Activated CD8-positive, alpha-beta T cell treated with anti-CD3 and anti-CD28 coated beads, Interleukin-2, amount 10 ng/mL, durations not matched to agents 7 days and 5 days (primary cell): ENCODE results near the gene IGSF21. TPM values are rescaled to one million over a fixed set of nuclear protein-coding genes. Genes with fewer than 3 reads are reported as not detected.

ENCODE experiments used
- ATAC-seq: fragments of 150-1000 bp; cut with Tn5 transposase; one replicate; pipeline ENCODE4 v1.10.0; 2021; ENCODE audit warnings: moderate library complexity
- CTCF ChIA-PET: fragments of 350-600 bp; sonication (Branson Sonifier 250); formaldehyde crosslinking; loops from one replicate; lab custom pipeline; 2021; ENCODE audit warnings: antibody characterized with exemption; lab: Charles Lee
- POLR2A ChIA-PET: fragments of 350-600 bp; sonication (Branson Sonifier 250); formaldehyde crosslinking; loops from one replicate; lab custom pipeline; 2021; ENCODE audit warnings: antibody characterized with exemption; lab: Charles Lee
- DNase-seq: peaks from one replicate; pipeline ENCODE4 v3.0.0-alpha.2; 2020
- H3K27ac Mint-ChIP-seq: one replicate; pipeline ENCODE4 v1.8.0; 2021; ENCODE audit warnings: mild to moderate bottlenecking, mixed read lengths
- H3K27me3 Mint-ChIP-seq: one replicate; pipeline ENCODE4 v1.8.0; 2021; ENCODE audit warnings: low read depth, mixed read lengths
- H3K36me3 Mint-ChIP-seq: one replicate; pipeline ENCODE4 v1.8.0; 2021; ENCODE audit warnings: low read depth, mixed read lengths
- H3K4me1 Mint-ChIP-seq: one replicate; pipeline ENCODE4 v1.8.0; 2021; ENCODE audit warnings: low read depth, mixed read lengths
- H3K4me3 Mint-ChIP-seq: one replicate; pipeline ENCODE4 v1.8.0; 2021; ENCODE audit warnings: mild to moderate bottlenecking, mixed read lengths
- H3K9me3 Mint-ChIP-seq: one replicate; pipeline ENCODE4 v1.8.0; 2022; ENCODE audit warnings: mixed read lengths; ENCODE audit not compliant: insufficient read depth
- total RNA-seq, 2 experiments: library from RNA; stranded (reverse); gene quantifications; one replicate each; pipeline ENCODE4 v1.2.3, GENCODE V29; 2021

The IGSF21 gene
- total RNA-seq, 2 experiments from 2014 or later, result not detected

- POLR2A ChIA-PET, result no interaction called here
- H3K9me3 Mint-ChIP-seq, result no peaks in the 10 kb centered on the region
- H3K36me3 Mint-ChIP-seq, result no peaks in the 10 kb centered on the region
- DNase-seq, result no peak
- no peak overlapping the region for H3K27ac Mint-ChIP-seq
- ATAC-seq, result no peak
- no peaks in the 10 kb centered on the region for H3K27me3 Mint-ChIP-seq
- H3K4me3 Mint-ChIP-seq, result no peak overlapping the region
- H3K4me1 Mint-ChIP-seq, result no peaks in the 10 kb centered on the region
- CTCF ChIA-PET, result no interaction called here
These were observed 34.9 kb downstream of the IGSF21 start for GRCh38 chr1:18142471-18142870.

- DNase-seq (no peak), ATAC-seq (no peak)
- POLR2A ChIA-PET, result no interaction called here
- Mint-ChIP-seq H3K4me1 (no peaks in the 10 kb centered on the region), H3K27me3 (no peaks in the 10 kb centered on the region), H3K9me3 (no peaks in the 10 kb centered on the region), H3K36me3 (no peaks in the 10 kb centered on the region), H3K4me3 (no peak overlapping the region), H3K27ac (no peak overlapping the region)
- CTCF ChIA-PET, result no interaction called here
These were observed 35.4 kb downstream of the IGSF21 start for GRCh38 chr1:18142969-18143368.

- CTCF ChIA-PET, result no interaction called here
These were observed 36.5 kb downstream of the IGSF21 start for GRCh38 chr1:18144062-18144461.

GRCh38 chr1:18144916-18145647, 37.5 kb downstream of the IGSF21 start:
- ATAC-seq (no peak), DNase-seq (no peak)
- Mint-ChIP-seq H3K27ac (no peak overlapping the region), H3K27me3 (no peaks in the 10 kb centered on the region), H3K4me1 (no peaks in the 10 kb centered on the region), H3K4me3 (no peak overlapping the region), H3K9me3 (no peaks in the 10 kb centered on the region), H3K36me3 (no peaks in the 10 kb centered on the region)
- POLR2A ChIA-PET, result no interaction called here
- CTCF ChIA-PET, result no interaction called here

More at GRCh38 chr1:18144062-18144461, 36.5 kb downstream of the IGSF21 start:
- no peaks in the 10 kb centered on the region for H3K27me3 Mint-ChIP-seq
- H3K9me3 Mint-ChIP-seq, result no peaks in the 10 kb centered on the region
- no peaks in the 10 kb centered on the region for H3K36me3 Mint-ChIP-seq
- ATAC-seq (no peak), DNase-seq (no peak)
- no peaks in the 10 kb centered on the region for H3K4me1 Mint-ChIP-seq
- POLR2A ChIA-PET, result no interaction called here
- no peak overlapping the region for H3K4me3 Mint-ChIP-seq
- no peak overlapping the region for H3K27ac Mint-ChIP-seq

- Mint-ChIP-seq H3K27ac (no peak overlapping the region), H3K36me3 (no peaks in the 10 kb centered on the region), H3K4me3 (no peak overlapping the region), H3K9me3 (no peaks in the 10 kb centered on the region), H3K4me1 (no peaks in the 10 kb centered on the region), H3K27me3 (no peaks in the 10 kb centered on the region)
- CTCF ChIA-PET, result no interaction called here
- POLR2A ChIA-PET, result no interaction called here
- DNase-seq, result no peak
- no peak for ATAC-seq
These were observed 38.4 kb downstream of the IGSF21 start for GRCh38 chr1:18145851-18146618.

GRCh38 chr1:18146886-18147285, 39.3 kb downstream of the IGSF21 start:
- CTCF ChIA-PET, result no interaction called here

GRCh38 chr1:18147672-18148071, 40.1 kb downstream of the IGSF21 start:
- DNase-seq (no peak), ATAC-seq (no peak)
- no peaks in the 10 kb centered on the region for H3K27me3 Mint-ChIP-seq
- H3K27ac Mint-ChIP-seq, result no peak overlapping the region
- H3K9me3 Mint-ChIP-seq, result no peaks in the 10 kb centered on the region
- no peaks in the 10 kb centered on the region for H3K4me1 Mint-ChIP-seq
- H3K36me3 Mint-ChIP-seq, result no peaks in the 10 kb centered on the region
- CTCF ChIA-PET, result no interaction called here
- POLR2A ChIA-PET, result no interaction called here
- H3K4me3 Mint-ChIP-seq, result no peak overlapping the region

More at GRCh38 chr1:18146886-18147285, 39.3 kb downstream of the IGSF21 start:
- no peak overlapping the region for H3K27ac Mint-ChIP-seq
- no peak overlapping the region for H3K4me3 Mint-ChIP-seq
- H3K4me1 Mint-ChIP-seq, result no peaks in the 10 kb centered on the region
- H3K36me3 Mint-ChIP-seq, result no peaks in the 10 kb centered on the region
- ATAC-seq (no peak), DNase-seq (no peak)
- H3K9me3 Mint-ChIP-seq, result no peaks in the 10 kb centered on the region
- POLR2A ChIA-PET, result no interaction called here
- H3K27me3 Mint-ChIP-seq, result no peaks in the 10 kb centered on the region

GRCh38 chr1:18148461-18148860, 40.9 kb downstream of the IGSF21 start:
- CTCF ChIA-PET, result no interaction called here
- Mint-ChIP-seq H3K9me3 (no peaks in the 10 kb centered on the region), H3K4me1 (no peaks in the 10 kb centered on the region), H3K27ac (no peak overlapping the region), H3K4me3 (no peak overlapping the region), H3K36me3 (no peaks in the 10 kb centered on the region), H3K27me3 (no peaks in the 10 kb centered on the region)
- POLR2A ChIA-PET, result no interaction called here
- no peak for ATAC-seq
- no peak for DNase-seq

GRCh38 chr1:18149027-18149641, 41.5 kb downstream of the IGSF21 start:
- no peaks in the 10 kb centered on the region for H3K27me3 Mint-ChIP-seq
- no peak for ATAC-seq
- H3K4me1 Mint-ChIP-seq, result no peaks in the 10 kb centered on the region
- H3K27ac Mint-ChIP-seq, result no peak overlapping the region
- DNase-seq, result no peak
- H3K9me3 Mint-ChIP-seq, result no peaks in the 10 kb centered on the region
- ChIA-PET POLR2A (no interaction called here), CTCF (no interaction called here)
- H3K36me3 Mint-ChIP-seq, result no peaks in the 10 kb centered on the region
- H3K4me3 Mint-ChIP-seq, result no peak overlapping the region

GRCh38 chr1:18151436-18152122, 44.0 kb downstream of the IGSF21 start:
- Mint-ChIP-seq H3K9me3 (no peaks in the 10 kb centered on the region), H3K4me3 (no peak overlapping the region), H3K27me3 (no peaks in the 10 kb centered on the region), H3K27ac (no peak overlapping the region), H3K36me3 (no peaks in the 10 kb centered on the region), H3K4me1 (no peaks in the 10 kb centered on the region)
- ATAC-seq (no peak), DNase-seq (no peak)
- CTCF ChIA-PET, result no interaction called here
- POLR2A ChIA-PET, result no interaction called here

GRCh38 chr1:18154430-18155194, 47.0 kb downstream of the IGSF21 start:
- no peak for ATAC-seq
- DNase-seq, result no peak
- H3K4me3 Mint-ChIP-seq, result no peak overlapping the region
- no peaks in the 10 kb centered on the region for H3K36me3 Mint-ChIP-seq
- no peaks in the 10 kb centered on the region for H3K4me1 Mint-ChIP-seq
- no peak overlapping the region for H3K27ac Mint-ChIP-seq
- ChIA-PET POLR2A (no interaction called here), CTCF (no interaction called here)
- no peaks in the 10 kb centered on the region for H3K27me3 Mint-ChIP-seq
- H3K9me3 Mint-ChIP-seq, result no peaks in the 10 kb centered on the region
